GM18868 (cell line): ENCODE results near the gene SPINK1.
"Not testable (repeated sequence)": the region's sequence is repeated elsewhere in the genome, so short reads cannot be mapped to it uniquely, and the experiment has no call there.

Experiments
- ATAC-seq: cut with Tn5 transposase; IDR thresholded peaks from one replicate; pipeline ENCODE4 v1.9.1; 2021; ENCODE audit warnings: mild to moderate bottlenecking, moderate library complexity; ENCODE audit not compliant: unreplicated experiment

SPINK1 gene

DNA sequence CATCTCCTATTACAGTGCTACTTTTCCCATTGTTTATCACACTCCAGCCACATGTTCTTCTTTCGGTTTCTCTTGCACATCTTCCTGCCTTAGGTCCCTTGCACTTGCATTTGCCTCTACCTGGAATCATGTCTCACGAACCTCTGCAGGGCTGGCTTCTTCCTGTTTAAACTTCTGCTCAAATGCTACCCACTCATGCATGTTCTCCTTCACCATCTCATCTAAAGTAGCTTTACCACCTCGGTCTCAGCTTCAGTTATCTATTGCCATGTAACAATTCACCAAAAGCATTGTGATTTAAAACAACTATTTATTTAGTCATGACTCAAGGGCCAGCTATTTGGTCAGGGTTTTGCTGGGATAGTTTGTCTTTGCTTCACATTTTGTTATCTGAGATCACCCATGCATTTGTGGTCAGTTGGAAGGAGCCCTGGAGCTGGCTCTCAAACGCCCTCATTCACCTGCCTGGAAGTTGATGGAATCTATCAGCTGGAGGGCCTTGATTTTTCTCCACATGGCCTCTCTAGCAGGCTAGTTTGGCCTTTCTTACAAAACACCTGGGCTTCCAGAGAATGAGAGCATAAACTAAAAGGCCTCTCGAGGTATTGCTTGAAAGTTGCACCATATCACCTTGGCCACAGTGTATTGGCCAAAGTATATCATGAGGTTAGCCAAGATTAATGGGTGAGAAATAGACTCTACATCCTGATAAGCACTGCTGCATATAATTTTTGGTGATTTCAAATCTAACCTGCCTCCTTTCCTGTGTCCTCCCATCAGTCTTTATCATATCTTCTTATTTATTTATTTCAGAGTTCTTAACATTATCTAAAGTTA, 21.4 kb downstream of the SPINK1 start:
- ATAC-seq = no peak

DNA sequence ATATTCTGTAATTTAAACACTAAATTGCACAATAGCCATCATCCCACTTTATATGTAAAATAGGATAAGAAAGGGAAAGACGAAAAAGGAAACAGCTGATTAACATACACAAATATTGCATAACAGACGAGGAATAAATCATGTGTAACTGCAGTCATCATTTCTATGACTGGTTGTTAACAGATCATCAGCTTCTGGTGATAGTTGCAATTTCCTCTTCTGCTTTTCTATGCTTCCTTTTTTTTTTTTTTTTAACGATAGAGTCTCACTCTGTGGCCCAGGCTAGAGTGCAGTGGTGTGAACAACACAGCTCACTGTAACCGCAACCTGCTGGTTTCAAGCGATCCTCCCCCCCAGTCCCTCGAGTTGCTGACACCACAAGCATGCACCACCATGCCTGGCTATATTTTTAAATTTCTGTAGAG, 26.4 kb downstream of the SPINK1 start:
- ATAC-seq = peak; percentile 92

DNA sequence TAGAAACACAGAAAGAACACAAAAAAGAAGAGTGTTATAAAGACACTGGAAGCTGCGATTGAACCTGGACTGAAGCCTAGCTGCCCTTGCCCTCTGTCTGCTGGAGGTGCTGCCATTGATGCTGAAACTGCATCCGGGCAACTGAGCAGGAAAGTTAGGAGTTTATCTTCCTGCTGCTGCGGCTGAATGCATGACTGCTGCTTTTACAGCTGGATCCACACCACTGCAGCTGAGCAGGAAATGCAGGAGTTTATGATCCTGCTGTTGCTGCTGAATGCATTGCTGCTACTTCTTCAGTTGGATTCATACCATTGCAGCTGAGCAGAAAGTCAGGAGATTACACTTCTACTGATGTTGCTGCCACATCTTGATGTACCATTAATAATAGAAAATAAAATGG, 27.1 kb downstream of the SPINK1 start:
- ATAC-seq = no peak

- no peak for ATAC-seq
Observed at GRCh38 chr5:147803926-147804325, 27.5 kb downstream of the SPINK1 start.

DNA sequence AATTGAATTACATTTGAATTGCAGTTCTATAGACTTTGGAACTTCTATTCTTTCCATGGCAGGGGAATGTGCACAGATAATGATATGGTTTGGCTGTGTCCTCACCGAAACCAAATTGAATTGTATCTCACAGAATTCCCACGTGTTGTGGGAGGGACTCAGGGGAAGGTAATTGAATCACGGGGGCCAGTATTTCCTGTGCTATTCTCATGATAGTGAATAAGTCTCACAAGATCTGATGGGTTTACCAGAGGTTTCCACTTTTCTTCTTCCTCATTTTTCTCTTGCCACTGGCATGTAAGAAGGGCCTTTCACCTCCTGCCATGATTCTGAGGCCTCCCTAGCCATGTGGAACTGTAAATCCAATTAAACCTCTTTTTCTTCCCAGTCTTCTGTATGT, 28.3 kb downstream of the SPINK1 start:
- not testable (repeated sequence) for ATAC-seq

DNA sequence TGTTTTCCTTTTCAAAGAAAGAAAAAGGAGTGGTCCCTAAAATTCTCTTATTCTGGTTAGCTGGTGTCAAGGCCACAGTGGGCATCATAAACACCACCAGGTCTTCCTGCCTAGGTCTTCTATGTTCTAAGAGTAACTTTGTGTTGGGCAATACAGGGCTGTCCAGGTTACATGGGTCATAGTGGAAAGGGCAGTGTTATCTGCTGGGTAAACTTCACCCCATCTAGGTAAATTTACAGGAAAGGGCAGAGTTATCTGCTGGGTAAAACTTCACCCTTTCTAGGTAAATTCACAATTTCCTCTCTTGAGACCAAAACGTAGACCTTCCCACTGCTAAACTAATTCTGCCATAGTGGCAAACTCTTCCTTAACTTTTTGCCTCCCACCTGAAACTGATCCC, 30.0 kb downstream of the SPINK1 start:
- ATAC-seq = no peak

GRCh38 chr5:147800491-147800890, 31.0 kb downstream of the SPINK1 start:
- no peak for ATAC-seq

GRCh38 chr5:147796556-147797308, 34.7 kb downstream of the SPINK1 start:
- no peak for ATAC-seq

GRCh38 chr5:147791181-147791580, 40.3 kb downstream of the SPINK1 start:
- ATAC-seq = no peak

- no peak for ATAC-seq
Observed at GRCh38 chr5:147789820-147790219, 41.7 kb downstream of the SPINK1 start.

GRCh38 chr5:147788023-147788422, 43.4 kb downstream of the SPINK1 start:
- ATAC-seq = no peak

GRCh38 chr5:147786142-147786541, 45.3 kb downstream of the SPINK1 start:
- no peak for ATAC-seq

- ATAC-seq = no peak
Observed at GRCh38 chr5:147784146-147784987, 47.1 kb downstream of the SPINK1 start.

- ATAC-seq = peak; percentile 81
Observed at GRCh38 chr5:147782110-147783028, 49.1 kb downstream of the SPINK1 start, which contains the start of gene JAKMIP2. JAKMIP2 (minus strand) TSS chr5:147782728; CDS start chr5:147671806, 110,922 bp downstream.

DNA sequence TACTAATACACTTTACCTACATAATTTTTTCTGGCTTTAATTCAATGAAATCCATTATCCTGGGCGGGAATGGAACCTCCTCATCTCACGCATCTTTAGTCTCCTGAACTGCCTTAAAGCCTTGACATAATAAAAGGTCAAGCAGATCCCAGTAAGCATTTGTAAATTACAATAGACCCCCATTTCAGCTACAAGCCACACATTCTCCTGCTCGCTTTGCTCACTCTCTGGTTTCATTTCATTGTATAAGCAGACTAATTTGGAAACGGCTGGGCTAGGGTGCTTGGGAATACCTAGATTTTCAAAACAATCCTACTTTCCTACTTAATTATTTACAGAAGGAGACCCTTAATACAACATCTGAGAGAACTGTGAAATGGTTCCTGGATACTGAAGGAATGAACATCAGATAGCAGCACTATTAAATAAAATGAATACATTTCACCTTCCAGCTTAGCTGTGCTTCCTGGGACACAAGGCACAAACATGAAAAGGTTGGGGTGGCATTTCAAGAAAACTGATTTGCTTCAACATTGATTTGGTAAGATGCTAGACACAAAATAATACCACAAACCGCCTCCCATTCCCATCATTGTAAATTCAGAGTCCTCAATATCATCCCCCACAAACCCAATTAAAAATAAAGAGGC, 50.4 kb downstream of the SPINK1 start:
- no peak for ATAC-seq

GRCh38 chr5:147779694-147780093, 51.8 kb downstream of the SPINK1 start:
- ATAC-seq = no peak

DNA sequence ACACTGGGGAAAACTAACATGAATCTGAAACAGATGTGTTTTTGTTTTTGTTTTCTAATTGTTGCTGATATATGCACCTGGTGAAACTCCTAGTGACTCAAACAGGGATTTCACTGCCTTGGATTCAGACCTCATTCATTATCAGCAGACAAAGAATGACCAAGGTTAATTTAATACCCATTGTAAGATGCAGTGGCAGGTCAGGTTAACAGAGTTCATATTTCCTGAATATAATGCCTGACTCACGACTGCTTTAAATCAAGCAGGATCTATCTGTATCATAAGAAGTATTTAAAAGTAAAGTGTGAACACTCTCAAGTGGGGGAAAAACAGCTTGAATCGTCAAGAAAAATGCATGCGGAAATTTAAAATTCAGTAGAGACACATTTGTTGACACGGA, 54.5 kb downstream of the SPINK1 start:
- ATAC-seq = no peak
